ENCODE measurements around the gene SLC29A1. TPM values are rescaled to one million over a fixed set of nuclear protein-coding genes. Genes with fewer than 3 reads are reported as not detected.

The SLC29A1 gene
- total and polyA plus RNA-seq, 7 donors: 4.2 to 195 (median 147) TPM

GRCh38 chr6:44258325-44258863 is 35.0 kb downstream of the SLC29A1 start:
- Histone ChIP-seq H3K4me3 (no peak overlapping the region), H3K9me3 (no peaks in the 10 kb centered on the region), H3K4me1 (peaks cover 0 to 38% (median 29%) of the 10 kb centered on the region in 4 donors), H3K27me3 (no peaks in the 10 kb centered on the region), H3K36me3 (peaks cover 16 to 33% (median 26%) of the 10 kb centered on the region in 4 donors), H3K27ac (peak overlapping the region in 2 of 4 donors; percentile 88 to 94)
- 79 to 85% methylated on average over 9 of the region's 9 CpGs for WGBS, 2 donors
- no peak for TF ChIP-seq POLR2AphosphoS5 (IDR thresholded peaks at IDR 0.05)
- TF ChIP-seq POLR2A (IDR thresholded peaks at IDR 0.05): no peak
- TF ChIP-seq CTCF (IDR thresholded peaks at IDR 0.05): no peak
- no peak for TF ChIP-seq EP300 (IDR thresholded peaks at IDR 0.05)
- no peak for DNase-seq
- intact Hi-C loops (cut with DNase I): loop anchor here (5.0 kb wide), 1 partner anchor 161 kb away; no protein-coding TSS in a partner anchor

DNA sequence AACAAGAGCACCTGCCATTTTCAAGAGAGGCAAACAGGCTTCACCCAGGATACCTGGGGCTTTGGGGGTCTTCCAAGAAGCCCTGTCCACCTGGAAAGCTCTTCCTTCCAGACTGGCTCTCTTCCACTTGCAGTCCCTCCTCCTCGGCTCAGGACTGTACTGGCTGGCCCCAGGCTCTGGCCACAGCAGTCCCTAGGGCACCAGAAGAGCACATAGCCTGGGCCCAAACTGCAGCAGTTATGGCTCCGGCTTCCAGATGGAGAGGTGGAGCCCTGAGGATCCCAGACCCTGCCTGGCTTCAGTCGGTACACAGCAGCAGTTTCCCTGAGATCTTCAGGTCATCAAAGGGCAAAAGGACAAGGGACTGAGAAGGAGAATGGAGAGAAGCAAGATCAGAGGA is 35.5 kb downstream of the SLC29A1 start:
- no peaks in the 10 kb centered on the region for H3K9me3 ChIP-seq
- intact Hi-C loops (cut with DNase I): loop anchor here (5.0 kb wide), 1 partner anchor 162 kb away; no protein-coding TSS in a partner anchor
- 89 to 92% methylated on average over 3 of the region's 3 CpGs for WGBS, 2 donors
- H3K27me3 ChIP-seq: no peaks in the 10 kb centered on the region
- H3K27ac ChIP-seq: no peak overlapping the region
- peaks cover 0 to 41% (median 34%) of the 10 kb centered on the region in 4 donors for H3K4me1 ChIP-seq
- no peak for DNase-seq
- TF ChIP-seq CTCF (IDR thresholded peaks at IDR 0.05) (no peak), POLR2AphosphoS5 (IDR thresholded peaks at IDR 0.05) (no peak), EP300 (IDR thresholded peaks at IDR 0.05) (no peak), POLR2A (IDR thresholded peaks at IDR 0.05) (no peak)
- peaks cover 12 to 30% (median 22%) of the 10 kb centered on the region in 4 donors for H3K36me3 ChIP-seq
- no peak overlapping the region for H3K4me3 ChIP-seq

DNA sequence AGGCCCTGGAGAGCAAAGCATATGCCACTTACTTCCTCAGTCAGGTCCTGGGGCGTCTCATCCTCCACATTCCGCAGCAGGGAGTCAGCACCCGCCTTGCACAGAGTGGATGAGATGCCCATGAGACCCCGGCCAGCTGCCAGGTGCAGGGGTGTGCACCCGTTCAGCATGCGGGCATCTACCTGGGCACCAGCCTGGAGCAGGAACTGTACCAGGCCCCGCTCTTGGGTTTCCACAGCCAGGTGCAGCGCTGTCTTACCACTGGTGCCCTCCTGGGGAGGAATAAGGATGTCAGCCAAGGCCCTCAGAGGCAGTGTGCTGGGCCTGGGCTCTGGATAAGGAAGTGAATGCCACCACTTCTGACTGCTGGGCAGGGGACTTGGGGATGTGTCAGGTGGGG is 36.6 kb downstream of the SLC29A1 start:
- Histone ChIP-seq H3K9me3 (no peaks in the 10 kb centered on the region), H3K27ac (no peak overlapping the region), H3K27me3 (no peaks in the 10 kb centered on the region), H3K4me1 (peaks cover 0 to 47% (median 45%) of the 10 kb centered on the region in 4 donors), H3K36me3 (peaks cover 3 to 19% (median 11%) of the 10 kb centered on the region in 4 donors), H3K4me3 (no peak overlapping the region)
- DNase-seq: no peak
- 92 to 93% methylated on average over 8 of the region's 8 CpGs for WGBS, 2 donors
- intact Hi-C loops (cut with DNase I): no loop called here
- TF ChIP-seq POLR2AphosphoS5 (IDR thresholded peaks at IDR 0.05) (no peak), CTCF (IDR thresholded peaks at IDR 0.05) (no peak), POLR2A (IDR thresholded peaks at IDR 0.05) (no peak), EP300 (IDR thresholded peaks at IDR 0.05) (no peak)

DNA sequence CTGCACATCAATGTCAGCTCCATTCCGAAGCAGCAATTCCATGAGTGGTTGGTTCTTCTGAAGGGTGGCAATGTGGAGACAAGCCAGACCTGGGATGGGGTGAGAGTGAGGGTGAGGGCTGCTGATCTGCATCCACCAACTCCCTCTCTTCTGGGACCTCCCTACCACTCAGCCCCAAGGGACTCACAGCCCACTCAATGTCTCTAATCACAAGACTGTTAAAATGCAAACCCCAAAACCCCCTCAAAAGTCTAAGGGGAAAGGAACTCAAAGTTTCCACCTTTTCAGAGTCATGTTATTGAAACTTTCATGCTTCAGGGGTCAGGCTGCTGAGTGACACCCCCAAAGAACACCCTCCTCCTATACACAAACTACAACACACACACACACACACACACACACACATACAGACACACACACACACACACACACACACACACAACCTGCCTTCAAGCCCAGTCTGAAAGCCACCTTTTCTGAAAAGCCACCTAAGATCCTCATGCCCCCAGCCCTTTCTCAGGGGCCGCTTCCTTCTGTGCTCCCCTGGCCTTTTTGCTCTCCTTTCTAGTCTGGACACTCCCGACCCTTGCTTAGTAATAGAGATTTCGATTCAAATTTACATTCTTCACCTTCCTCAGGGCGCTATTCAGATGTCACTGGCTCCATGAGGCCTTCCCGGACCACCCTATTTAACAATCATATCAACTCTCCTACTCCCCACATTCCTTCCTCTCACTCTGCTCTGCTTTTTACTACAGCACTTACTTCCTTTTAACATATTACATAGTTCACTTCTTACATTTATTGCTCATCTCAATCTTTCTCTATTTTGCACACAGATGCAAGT is 37.3 kb downstream of the SLC29A1 start:
- intact Hi-C loops (cut with DNase I): no loop called here
- WGBS, 2 donors: 90 to 92% methylated on average over 6 of the region's 6 CpGs
- H3K4me1 ChIP-seq: peaks cover 0 to 47% (median 46%) of the 10 kb centered on the region in 4 donors
- no peak for DNase-seq
- TF ChIP-seq CTCF (IDR thresholded peaks at IDR 0.05): no peak
- no peak for TF ChIP-seq POLR2A (IDR thresholded peaks at IDR 0.05)
- no peak for TF ChIP-seq EP300 (IDR thresholded peaks at IDR 0.05)
- no peak for TF ChIP-seq POLR2AphosphoS5 (IDR thresholded peaks at IDR 0.05)
- H3K9me3 ChIP-seq: no peaks in the 10 kb centered on the region
- no peaks in the 10 kb centered on the region for H3K27me3 ChIP-seq
- H3K36me3 ChIP-seq: peaks cover 0 to 13% (median 5%) of the 10 kb centered on the region in 4 donors
- H3K27ac ChIP-seq: no peak overlapping the region
- no peak overlapping the region for H3K4me3 ChIP-seq
